Tibial nerve (tissue), 4 donors: Measurements from ENCODE around the gene PRKCB. TPM values are rescaled to one million over a fixed set of nuclear protein-coding genes. Genes with fewer than 3 reads are reported as not detected.

ENCODE experiments used
- DNase-seq, 2 donors: peaks; one replicate each; pipeline ENCODE4 v3.0.0-alpha.2; 2019; ENCODE audit warnings: low spot score in 2 of 2
- H3K27ac ChIP-seq, 4 donors: fragments of 200-600 bp; sonication (generic) in 3 of 4; one replicate each; pipeline ENCODE4 v1.5.1; 2017 to 2019; ENCODE audit warnings: mild to moderate bottlenecking in 1 of 4
- H3K27me3 ChIP-seq, 2 donors: fragments of 200-600 bp; sonication (generic) in 1 of 2; one replicate each; pipeline versions ENCODE4 v1.5.1 to v1.6.0; 2017 to 2019
- H3K36me3 ChIP-seq, 3 donors: fragments of 200-600 bp; sonication (generic); one replicate each; pipeline ENCODE4 v1.5.1; 2018 to 2019
- H3K4me1 ChIP-seq, 4 donors: fragments of 200-600 bp; sonication (generic) in 3 of 4; one replicate each; pipeline ENCODE4 v1.5.1; 2017 to 2019
- H3K4me3 ChIP-seq, 4 donors: fragments of 200-600 bp; sonication (generic) in 3 of 4; one replicate each; pipeline ENCODE4 v1.5.1; 2017 to 2019; ENCODE audit warnings: mild to moderate bottlenecking in 1 of 4, moderate library complexity in 1 of 4
- H3K9me3 ChIP-seq, 4 donors: fragments of 200-600 bp; sonication (generic) in 3 of 4; one replicate each; pipeline ENCODE4 v1.5.1; 2017 to 2019
- CTCF ChIP-seq, 5 experiments: fragments of 200-600 bp in 3 of 5; fragments of 450-650 bp in 2 of 5; sonication (generic) in 3 of 5; IDR thresholded peaks; one replicate each; pipeline ENCODE4 v1.5.1; 2016 to 2019; ENCODE audit warnings: antibody characterized with exemption in 5 of 5, mild to moderate bottlenecking in 3 of 5, moderate library complexity in 2 of 5
- EP300 ChIP-seq, 2 donors: sonication (generic); formaldehyde crosslinking; IDR thresholded peaks; one replicate each; pipeline ENCODE4 v1.6.1; 2017; ENCODE audit warnings: antibody characterized with exemption in 2 of 2, mild to moderate bottlenecking in 1 of 2
- POLR2A ChIP-seq, 2 donors: fragments of 450-650 bp; IDR thresholded peaks; one replicate each; pipeline ENCODE4 v1.6.1; 2017; ENCODE audit warnings: antibody characterized with exemption in 2 of 2, mild to moderate bottlenecking in 2 of 2, moderate library complexity in 2 of 2
- WGBS, 2 donors: methylation state at CpG; one replicate each; pipeline ENCODE4 v1.1.5; 2018; 5-methylcytosine and 5-hydroxymethylcytosine counted together
- total RNA-seq, 4 donors: library from RNA; depleted of rRNA; stranded (reverse); fragments of >200 nt; gene quantifications; one replicate each; pipeline ENCODE4 v1.1.0, GENCODE V29; 2016

Gene PRKCB
- total RNA-seq, 4 donors from 2014 or later = 2.7 to 6.9 (median 4.3) TPM

GRCh38 chr16:23955088-23955487 is 119.3 kb downstream of the PRKCB start:
- no peak for TF ChIP-seq EP300 (IDR thresholded peaks at IDR 0.05)
- TF ChIP-seq POLR2A (IDR thresholded peaks at IDR 0.05) = no peak
- TF ChIP-seq CTCF (IDR thresholded peaks at IDR 0.05) = no peak
- WGBS, 2 donors = 62 to 81% methylated on average over 7 of the region's 7 CpGs
- H3K9me3 ChIP-seq = no peaks in the 10 kb centered on the region
- H3K36me3 ChIP-seq = no peaks in the 10 kb centered on the region
- H3K27me3 ChIP-seq = no peaks in the 10 kb centered on the region
- peaks cover 0 to 21% (median 11%) of the 10 kb centered on the region in 4 donors for H3K4me1 ChIP-seq
- no peak overlapping the region for H3K4me3 ChIP-seq
- no peak for DNase-seq
- no peak overlapping the region for H3K27ac ChIP-seq

GRCh38 chr16:23957287-23957686 is 121.5 kb downstream of the PRKCB start:
- no peaks in the 10 kb centered on the region for H3K27me3 ChIP-seq
- no peak overlapping the region for H3K4me3 ChIP-seq
- 46 to 47% methylated on average over 2 of the region's 2 CpGs for WGBS, 2 donors
- H3K36me3 ChIP-seq = no peaks in the 10 kb centered on the region
- DNase-seq = no peak
- no peak overlapping the region for H3K27ac ChIP-seq
- TF ChIP-seq CTCF (IDR thresholded peaks at IDR 0.05) = no peak
- TF ChIP-seq EP300 (IDR thresholded peaks at IDR 0.05) = no peak
- TF ChIP-seq POLR2A (IDR thresholded peaks at IDR 0.05) = no peak
- H3K9me3 ChIP-seq = no peaks in the 10 kb centered on the region
- peaks cover 0 to 11% (median 4%) of the 10 kb centered on the region in 4 donors for H3K4me1 ChIP-seq

- H3K9me3 ChIP-seq = no peaks in the 10 kb centered on the region
- DNase-seq = no peak
- H3K4me3 ChIP-seq = no peak overlapping the region
- no peak for TF ChIP-seq CTCF (IDR thresholded peaks at IDR 0.05)
- TF ChIP-seq EP300 (IDR thresholded peaks at IDR 0.05) = no peak
- no peak for TF ChIP-seq POLR2A (IDR thresholded peaks at IDR 0.05)
- no peaks in the 10 kb centered on the region for H3K36me3 ChIP-seq
- 71% methylated on average over 11 of the region's 11 CpGs for WGBS, 2 donors
- H3K27me3 ChIP-seq = no peaks in the 10 kb centered on the region
- H3K27ac ChIP-seq = no peak overlapping the region
- H3K4me1 ChIP-seq = peaks cover 0 to 4% (median 0%) of the 10 kb centered on the region in 4 donors
Measured at GRCh38 chr16:23959072-23959751, 123.4 kb downstream of the PRKCB start.

- WGBS, 2 donors = 65 to 76% methylated on average over 4 of the region's 4 CpGs
Measured at GRCh38 chr16:23959752-23960072, 123.9 kb downstream of the PRKCB start.

More at GRCh38 chr16:23959752-23960072, 123.9 kb downstream of the PRKCB start:
- no peak for DNase-seq
- Histone ChIP-seq H3K4me3 (no peak overlapping the region), H3K36me3 (no peaks in the 10 kb centered on the region), H3K9me3 (no peaks in the 10 kb centered on the region), H3K27me3 (no peaks in the 10 kb centered on the region), H3K27ac (no peak overlapping the region), H3K4me1 (peaks cover 0 to 4% (median 0%) of the 10 kb centered on the region in 4 donors)
- TF ChIP-seq EP300 (IDR thresholded peaks at IDR 0.05) (no peak), CTCF (IDR thresholded peaks at IDR 0.05) (no peak), POLR2A (IDR thresholded peaks at IDR 0.05) (no peak)
